Measurements from ENCODE around the gene KRT15. TPM values are rescaled to one million over a fixed set of nuclear protein-coding genes. Genes with fewer than 3 reads are reported as not detected.

The KRT15 gene
- total RNA-seq, 1 donor from 2014 or later = 0.79 TPM

DNA sequence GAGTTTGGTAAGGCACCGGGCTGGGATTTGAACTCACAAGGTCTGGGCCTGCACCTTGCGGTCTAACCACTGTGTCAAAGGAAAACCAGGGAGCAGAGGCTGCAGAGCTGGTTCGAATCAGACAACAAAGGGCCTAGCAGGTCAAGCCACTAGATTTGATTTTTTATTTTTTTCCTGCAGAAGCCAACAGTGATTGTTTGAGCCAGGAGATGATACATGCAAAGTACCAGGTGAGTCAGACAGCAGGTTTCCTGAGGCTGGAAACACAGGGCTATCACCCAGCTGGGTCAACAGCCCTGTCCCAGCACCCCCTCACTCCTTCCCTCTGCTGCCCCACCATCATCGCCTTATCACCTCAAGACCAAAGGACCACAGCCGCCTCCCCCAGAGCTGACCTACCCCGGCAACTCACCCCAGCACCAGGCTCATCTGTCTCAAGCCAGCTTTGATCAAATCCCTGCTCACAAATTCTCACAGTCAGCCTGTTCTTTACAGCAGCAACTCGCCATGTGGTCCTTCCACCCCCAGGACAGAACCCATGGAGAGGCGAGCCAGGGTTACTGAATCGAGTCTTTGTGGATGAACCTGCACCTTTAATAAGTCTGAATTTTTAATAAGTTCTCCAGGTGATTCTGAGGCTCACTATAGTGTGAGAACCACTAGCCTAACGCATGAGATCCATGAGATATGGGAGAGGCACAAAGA lies 22.4 kb upstream of the KRT15 start:
- Histone ChIP-seq H4K20me1 (ENCODE audit: insufficient read depth, low read length) (no peaks in the 10 kb centered on the region), H3K4me1 (ENCODE audit: insufficient read depth, low read length) (peaks cover 17% of the 10 kb centered on the region), H3K9ac (ENCODE audit: low read length) (no peak overlapping the region), H3K9me3 (ENCODE audit: insufficient read depth, low read depth, low read length) (no peaks in the 10 kb centered on the region), H3K27ac (ENCODE audit: low read depth, low read length) (no peak overlapping the region), H3K4me2 (ENCODE audit: low read length) (no peak overlapping the region), H3K79me2 (ENCODE audit: insufficient read depth, low read length) (no peaks in the 10 kb centered on the region), H2AFZ (ENCODE audit: low read depth, low read length) (no peak overlapping the region), H3K27me3 (ENCODE audit: insufficient read depth, low read length) (no peaks in the 10 kb centered on the region), H3K4me3 (ENCODE audit: insufficient read depth, low read depth, low read length) (no peak overlapping the region), H3K36me3 (ENCODE audit: insufficient read depth, low read length) (no peaks in the 10 kb centered on the region)
- TF ChIP-seq, protein P1, sequence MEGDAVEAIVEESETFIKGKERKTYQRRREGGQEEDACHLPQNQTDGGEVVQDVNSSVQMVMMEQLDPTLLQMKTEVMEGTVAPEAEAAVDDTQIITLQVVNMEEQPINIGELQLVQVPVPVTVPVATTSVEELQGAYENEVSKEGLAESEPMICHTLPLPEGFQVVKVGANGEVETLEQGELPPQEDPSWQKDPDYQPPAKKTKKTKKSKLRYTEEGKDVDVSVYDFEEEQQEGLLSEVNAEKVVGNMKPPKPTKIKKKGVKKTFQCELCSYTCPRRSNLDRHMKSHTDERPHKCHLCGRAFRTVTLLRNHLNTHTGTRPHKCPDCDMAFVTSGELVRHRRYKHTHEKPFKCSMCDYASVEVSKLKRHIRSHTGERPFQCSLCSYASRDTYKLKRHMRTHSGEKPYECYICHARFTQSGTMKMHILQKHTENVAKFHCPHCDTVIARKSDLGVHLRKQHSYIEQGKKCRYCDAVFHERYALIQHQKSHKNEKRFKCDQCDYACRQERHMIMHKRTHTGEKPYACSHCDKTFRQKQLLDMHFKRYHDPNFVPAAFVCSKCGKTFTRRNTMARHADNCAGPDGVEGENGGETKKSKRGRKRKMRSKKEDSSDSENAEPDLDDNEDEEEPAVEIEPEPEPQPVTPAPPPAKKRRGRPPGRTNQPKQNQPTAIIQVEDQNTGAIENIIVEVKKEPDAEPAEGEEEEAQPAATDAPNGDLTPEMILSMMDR (IDR thresholded peaks at IDR 0.05; ENCODE audit: insufficient read depth, low read depth, low read length) = no peak
- no peak for TF ChIP-seq EZH2 (IDR thresholded peaks at IDR 0.05; ENCODE audit: insufficient read depth, low read length)
- no peak for DNase-seq (ENCODE audit: low read depth)
- Mint-ChIP-seq H3K27ac (ENCODE audit: unreplicated experiment) (no peak overlapping the region), H3K27me3 (ENCODE audit: low read depth, unreplicated experiment) (peaks cover 6% of the 10 kb centered on the region), H3K9me3 (ENCODE audit: unreplicated experiment) (no peaks in the 10 kb centered on the region), H3K4me1 (ENCODE audit: low read depth, unreplicated experiment) (peaks cover 23% of the 10 kb centered on the region), H3K4me3 (ENCODE audit: unreplicated experiment) (no peak overlapping the region), H3K36me3 (ENCODE audit: low read depth, unreplicated experiment) (peaks cover 2% of the 10 kb centered on the region)
- no peak for FAIRE-seq

DNA sequence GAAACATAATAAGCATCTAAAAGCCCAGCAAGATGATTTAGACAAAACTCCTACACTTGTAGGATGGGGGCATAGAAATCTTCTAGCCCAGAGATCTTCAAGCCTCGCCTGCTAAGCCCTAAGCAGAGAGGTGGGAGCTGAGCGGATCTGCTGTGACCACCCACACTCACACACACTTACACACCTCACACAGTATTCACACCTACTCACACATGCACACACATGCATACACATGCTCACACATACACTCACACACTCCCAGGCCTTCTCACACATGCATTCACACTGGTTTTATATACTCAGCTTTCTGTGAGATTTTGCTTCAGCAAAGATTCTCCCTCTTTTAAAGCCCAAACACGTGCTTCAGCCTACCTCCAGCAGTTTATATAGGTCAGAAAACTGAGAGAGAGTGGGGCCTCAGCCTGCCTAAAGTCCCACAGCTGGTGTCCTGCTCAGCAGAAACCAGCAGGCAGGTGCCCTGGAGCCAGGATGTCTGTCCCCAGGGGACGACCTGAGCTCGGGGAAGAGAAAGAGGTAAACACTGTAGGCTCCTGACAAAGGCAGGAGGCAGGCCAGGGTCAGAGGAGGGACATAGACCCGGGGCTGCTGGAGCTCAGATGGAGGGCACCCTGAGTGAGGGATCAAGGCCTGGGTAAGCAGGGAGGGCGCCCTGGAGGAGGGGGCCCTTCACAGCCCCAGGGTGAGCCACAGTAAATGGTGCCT lies 21.4 kb upstream of the KRT15 start:
- Histone ChIP-seq H3K4me3 (ENCODE audit: insufficient read depth, low read depth, low read length) (no peak overlapping the region), H3K4me1 (ENCODE audit: insufficient read depth, low read length) (peaks cover 17% of the 10 kb centered on the region), H4K20me1 (ENCODE audit: insufficient read depth, low read length) (no peaks in the 10 kb centered on the region), H3K27ac (ENCODE audit: low read depth, low read length) (no peak overlapping the region), H3K27me3 (ENCODE audit: insufficient read depth, low read length) (no peaks in the 10 kb centered on the region), H3K4me2 (ENCODE audit: low read length) (no peak overlapping the region), H2AFZ (ENCODE audit: low read depth, low read length) (no peak overlapping the region), H3K79me2 (ENCODE audit: insufficient read depth, low read length) (no peaks in the 10 kb centered on the region), H3K9ac (ENCODE audit: low read length) (no peak overlapping the region), H3K9me3 (ENCODE audit: insufficient read depth, low read depth, low read length) (no peaks in the 10 kb centered on the region), H3K36me3 (ENCODE audit: insufficient read depth, low read length) (no peaks in the 10 kb centered on the region)
- Mint-ChIP-seq H3K27ac (ENCODE audit: unreplicated experiment) (no peak overlapping the region), H3K4me1 (ENCODE audit: low read depth, unreplicated experiment) (peaks cover 27% of the 10 kb centered on the region), H3K4me3 (ENCODE audit: unreplicated experiment) (no peak overlapping the region), H3K27me3 (ENCODE audit: low read depth, unreplicated experiment) (peaks cover 9% of the 10 kb centered on the region), H3K36me3 (ENCODE audit: low read depth, unreplicated experiment) (peaks cover 2% of the 10 kb centered on the region), H3K9me3 (ENCODE audit: unreplicated experiment) (no peaks in the 10 kb centered on the region)
- TF ChIP-seq, protein P1 (IDR thresholded peaks at IDR 0.05; ENCODE audit: insufficient read depth, low read depth, low read length) = no peak
- TF ChIP-seq EZH2 (IDR thresholded peaks at IDR 0.05; ENCODE audit: insufficient read depth, low read length) = no peak
- FAIRE-seq = no peak
- DNase-seq (ENCODE audit: low read depth) = no peak

Measured in astrocyte (in vitro differentiated cells and primary cell).